GM10847 (cell line): Measurements from ENCODE around the gene GSTM3.

Experiments
- POLR2A ChIP-seq: IDR thresholded peaks from 2 replicates; pipeline ENCODE4 v1.6.1; 2011; ENCODE audit not compliant: insufficient read length; ENCODE audit errors: extremely low read depth

Gene GSTM3

DNA sequence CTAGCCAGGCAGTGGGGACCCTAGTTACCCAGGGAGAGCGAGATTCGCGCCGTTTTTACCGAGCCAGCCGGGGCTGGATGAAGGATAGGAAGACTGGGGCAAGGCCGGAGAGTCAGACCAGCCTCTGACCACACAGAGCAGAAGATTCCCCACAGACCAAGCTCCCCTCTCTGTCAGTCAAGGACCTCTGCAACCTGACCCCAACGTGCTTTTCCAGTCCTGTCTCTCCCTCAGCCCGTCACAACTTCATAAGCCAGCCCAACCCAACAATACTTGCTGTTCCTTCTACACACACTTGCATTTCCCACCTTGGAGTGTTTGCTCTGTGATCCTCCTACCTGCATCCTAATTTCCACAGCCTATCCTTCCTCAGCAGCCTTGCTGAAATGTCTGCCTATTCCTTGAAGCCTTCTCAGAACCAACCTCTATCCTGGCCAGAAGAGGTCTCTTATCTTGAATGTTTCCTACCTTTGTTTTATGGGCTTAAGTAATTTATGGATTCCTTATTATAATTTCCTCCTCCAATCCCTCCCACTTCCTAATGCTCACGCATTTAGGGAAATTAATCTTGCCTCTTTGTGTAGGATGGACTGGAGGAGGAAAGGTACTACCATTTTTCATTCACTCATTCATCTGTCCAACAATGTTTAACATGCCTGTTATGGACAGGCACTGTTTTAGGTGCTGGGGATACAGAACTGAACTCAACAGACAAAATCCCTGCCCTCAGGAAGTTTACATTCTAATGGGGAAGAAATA, at the start of gene GSTM3:
Gene GSTM3, minus strand, starts transcription at position 424 of the 759 bp plus-strand sequence. CDS start 751 bp downstream, outside the sequence.
- no peak for TF ChIP-seq POLR2A

DNA sequence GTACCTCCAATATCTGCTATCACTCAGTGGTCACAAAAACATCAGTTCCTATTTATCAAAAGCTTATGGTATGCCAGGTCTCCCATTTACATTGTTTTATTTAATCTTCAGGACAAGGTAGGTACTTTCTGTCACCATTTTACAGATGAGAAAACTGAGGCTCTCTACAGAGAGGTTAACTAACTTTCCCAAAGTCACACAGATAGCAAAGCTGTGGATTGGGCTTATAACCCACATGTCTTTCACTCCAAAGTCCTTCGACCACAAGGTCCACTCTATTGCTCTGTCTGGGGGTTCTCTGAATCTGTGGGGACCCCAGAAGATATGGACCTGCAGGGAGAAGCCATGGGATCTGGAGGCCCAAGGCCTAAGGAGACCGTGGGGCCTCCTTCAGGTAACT, 49.5 kb upstream of the GSTM3 start:
- no peak for TF ChIP-seq POLR2A

DNA sequence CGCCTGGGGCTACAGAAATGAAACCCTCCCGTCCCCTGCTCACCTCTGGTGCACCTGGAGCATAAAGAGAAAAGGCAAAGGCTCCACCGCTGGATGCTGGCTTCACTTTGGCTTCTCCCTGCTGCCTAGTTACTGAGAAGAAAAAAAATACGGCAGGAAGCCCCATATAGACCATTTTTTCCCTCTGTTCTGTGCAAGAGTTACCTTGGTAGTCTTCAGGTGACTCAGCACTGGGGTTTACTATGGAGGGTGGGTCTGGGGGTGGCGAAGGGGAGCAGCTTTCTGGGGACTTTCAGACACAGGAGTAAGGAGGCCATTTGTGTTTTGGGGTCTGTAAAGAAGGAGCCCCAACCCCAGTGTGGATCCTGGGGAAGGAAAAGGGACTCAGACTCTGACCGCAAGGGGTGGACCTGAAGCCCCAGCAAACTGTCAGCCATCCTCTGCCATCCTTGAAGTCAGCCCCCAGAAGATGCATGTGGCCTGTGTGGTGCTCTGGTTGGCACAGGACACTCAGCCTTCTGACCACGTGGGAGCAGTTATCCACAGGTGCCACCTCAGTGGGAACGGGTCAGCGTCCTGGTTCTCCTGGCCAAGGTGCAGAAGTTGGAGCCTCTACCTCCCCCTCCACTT, 48.8 kb upstream of the GSTM3 start:
- TF ChIP-seq POLR2A, result no peak

DNA sequence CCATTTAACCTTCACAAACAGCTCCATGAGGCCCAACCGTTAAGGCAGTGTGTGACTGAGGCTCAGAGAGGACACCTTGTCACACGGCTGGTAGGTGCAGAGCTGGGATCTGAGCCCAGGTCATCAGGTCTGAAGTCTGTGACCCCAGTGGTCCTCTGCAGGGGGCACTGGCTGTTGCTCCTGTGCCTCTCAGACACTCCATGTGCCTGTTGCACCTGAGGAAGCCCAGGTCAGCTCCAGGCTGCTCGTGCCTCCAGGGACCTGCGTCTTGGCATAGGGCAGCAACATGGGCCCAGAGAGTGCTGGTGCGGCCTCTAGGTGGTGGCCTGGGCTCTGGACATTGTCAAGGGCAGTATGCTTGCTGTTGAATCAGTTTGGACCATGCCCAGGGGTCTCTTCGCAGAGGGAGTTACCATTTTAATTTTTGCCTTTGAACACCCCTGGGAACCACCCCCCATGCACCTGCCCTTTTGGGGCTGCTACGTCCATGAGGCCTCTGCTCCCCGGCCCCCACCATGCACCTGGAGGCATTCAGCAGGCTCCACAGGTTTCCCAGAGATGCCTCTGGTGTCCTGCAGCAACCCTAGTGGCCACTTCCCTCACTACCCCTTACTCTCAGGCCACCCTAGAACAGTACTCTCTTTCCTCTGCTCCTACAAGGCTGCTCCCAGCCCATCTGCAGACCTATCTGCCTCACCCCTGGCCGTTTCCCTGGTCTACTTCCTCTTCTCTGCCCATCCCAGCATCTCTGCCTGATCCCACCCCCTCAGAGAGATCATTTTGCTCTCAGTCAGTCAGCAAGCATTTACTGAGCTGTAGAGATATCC, 48.1 kb upstream of the GSTM3 start:
- TF ChIP-seq POLR2A, result no peak

DNA sequence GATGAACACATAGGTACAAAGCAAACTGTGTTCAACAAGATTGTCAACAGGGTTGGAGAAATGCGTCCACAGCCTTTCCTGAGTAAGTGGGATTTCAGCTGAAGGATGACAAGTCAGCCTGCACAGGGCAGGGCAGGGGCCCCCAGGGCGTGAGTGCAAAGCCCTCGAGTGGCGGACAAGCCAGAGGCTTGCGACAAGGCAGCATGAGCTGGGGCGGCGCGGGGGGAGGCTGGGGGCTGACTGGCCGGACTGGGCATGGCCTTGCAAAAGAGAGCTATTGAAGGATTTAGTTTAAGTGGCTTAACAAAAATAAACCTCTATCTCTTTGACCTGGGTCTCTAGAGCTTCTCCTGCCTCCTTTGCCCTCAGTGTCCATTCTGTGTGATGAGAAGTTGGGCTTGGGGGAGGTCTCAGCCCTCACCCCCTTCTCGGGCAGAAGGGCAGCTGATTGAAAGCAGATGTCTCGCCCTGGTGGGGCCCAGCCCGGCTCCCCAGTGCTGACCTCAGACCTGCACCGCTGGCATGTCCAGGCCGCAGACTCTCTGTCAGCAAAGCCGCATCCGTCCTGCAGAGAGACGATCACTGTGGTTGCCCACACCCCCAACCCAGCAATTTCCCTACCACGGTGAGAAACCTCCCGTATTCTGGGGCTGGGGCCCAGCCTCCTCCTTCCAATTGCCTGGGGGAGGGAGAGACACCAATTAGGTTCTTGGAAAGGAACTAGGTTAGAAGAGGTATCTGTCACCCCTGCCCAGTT, 47.2 kb upstream of the GSTM3 start:
- TF ChIP-seq POLR2A, result no peak

DNA sequence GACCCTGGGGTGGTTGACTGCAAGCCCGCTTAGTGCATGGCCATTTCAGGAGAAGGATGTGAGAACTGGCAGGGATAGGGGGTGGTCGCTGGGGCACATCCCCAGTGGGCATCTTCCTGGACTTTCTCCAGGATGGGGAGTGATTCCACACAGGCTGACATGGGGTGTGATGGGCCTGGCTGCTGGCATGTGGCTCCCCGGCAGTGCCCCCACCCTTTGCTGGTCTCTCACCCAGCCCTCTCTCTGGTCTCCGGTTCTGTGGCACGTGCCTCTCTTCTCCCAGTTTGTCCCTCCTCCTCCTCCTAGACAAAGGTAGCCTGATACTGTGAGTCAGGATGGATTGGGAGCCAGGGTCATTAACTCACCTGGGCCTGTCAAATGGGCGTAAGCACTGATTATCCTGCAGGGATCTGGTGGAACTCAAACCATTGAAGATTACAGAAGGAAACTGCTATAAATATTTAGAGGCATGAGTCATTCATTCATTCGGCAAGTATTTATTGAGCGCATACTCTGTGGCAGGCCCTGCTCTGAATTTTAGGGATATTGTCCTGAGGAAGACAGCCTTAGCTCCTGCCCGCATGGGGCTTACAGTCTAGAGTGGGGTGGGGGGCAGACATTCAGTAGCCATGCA, 46.5 kb upstream of the GSTM3 start:
- TF ChIP-seq POLR2A, result no peak

DNA sequence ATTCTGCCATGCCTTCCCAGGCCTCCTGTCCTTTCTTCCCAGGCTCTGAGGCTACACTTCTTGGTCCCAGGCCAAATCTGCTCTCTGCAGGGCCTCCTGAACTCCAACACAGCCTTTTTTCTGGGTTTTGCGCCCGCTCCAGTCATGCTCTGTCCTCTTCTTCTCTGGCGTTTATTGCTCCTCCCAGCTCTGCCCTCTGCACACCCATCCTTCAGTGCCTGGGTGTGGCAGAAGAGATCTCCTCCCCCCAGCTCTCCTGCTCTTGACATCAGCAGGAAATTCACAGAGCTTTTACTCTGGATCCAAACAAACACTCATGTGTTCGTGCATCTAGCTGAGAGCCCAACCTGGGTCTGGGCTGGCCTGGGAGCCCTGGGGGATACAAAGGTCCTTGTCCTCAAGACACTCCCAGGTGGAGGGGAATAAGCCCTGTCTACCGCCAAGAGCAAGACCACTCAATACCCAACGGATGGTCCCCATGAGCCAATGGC, 45.7 kb upstream of the GSTM3 start:
- no peak for TF ChIP-seq POLR2A

DNA sequence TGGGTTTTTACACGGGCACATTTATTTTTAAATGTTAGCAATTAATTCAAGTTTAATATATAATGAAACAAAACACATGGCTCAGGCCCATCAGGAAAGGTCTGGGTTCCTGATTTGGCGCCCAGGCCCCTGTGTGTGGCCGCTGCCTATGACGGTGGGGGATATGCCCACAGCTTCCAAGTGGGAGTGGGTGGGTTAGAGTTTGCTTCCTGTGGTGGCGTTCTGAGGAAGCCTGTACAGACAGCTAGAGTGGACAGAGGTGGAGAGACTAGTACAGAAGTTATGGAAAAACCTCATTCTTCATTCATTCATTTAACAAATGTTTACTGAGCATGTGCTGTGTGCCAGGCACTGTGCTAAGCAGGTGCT, 45.3 kb upstream of the GSTM3 start:
- no peak for TF ChIP-seq POLR2A

DNA sequence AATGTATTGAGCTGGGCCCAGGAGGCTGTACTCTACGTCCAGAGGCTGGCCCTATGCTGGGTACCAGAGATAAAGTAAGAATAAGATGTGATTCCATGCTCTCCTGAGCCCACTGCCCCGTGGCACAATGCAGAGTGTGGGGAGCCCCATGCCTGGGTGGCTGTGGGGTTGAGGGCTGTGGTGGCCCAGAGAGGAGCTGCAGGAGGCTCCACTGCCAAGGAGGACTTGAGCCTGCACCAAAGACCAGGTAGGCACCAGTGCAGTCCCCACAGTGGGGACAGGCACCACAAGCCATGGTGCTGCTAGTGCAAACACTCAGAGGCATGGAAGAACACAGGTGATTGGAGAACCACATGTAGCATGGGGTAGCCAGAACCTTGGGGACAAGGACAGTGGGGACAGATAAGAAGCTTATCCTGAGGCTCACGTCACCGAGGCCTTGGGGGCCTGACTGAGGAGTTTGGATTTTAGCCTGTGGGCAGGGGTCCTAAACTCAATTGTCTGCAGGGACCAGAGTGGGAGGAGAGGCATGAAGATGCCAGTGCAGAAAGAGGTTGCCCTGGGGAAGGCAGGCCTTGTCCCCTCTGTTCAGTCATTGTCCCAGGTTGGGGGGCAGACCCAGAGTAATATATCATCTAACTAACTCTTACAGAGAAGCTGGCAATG, 44.7 kb upstream of the GSTM3 start:
- no peak for TF ChIP-seq POLR2A

DNA sequence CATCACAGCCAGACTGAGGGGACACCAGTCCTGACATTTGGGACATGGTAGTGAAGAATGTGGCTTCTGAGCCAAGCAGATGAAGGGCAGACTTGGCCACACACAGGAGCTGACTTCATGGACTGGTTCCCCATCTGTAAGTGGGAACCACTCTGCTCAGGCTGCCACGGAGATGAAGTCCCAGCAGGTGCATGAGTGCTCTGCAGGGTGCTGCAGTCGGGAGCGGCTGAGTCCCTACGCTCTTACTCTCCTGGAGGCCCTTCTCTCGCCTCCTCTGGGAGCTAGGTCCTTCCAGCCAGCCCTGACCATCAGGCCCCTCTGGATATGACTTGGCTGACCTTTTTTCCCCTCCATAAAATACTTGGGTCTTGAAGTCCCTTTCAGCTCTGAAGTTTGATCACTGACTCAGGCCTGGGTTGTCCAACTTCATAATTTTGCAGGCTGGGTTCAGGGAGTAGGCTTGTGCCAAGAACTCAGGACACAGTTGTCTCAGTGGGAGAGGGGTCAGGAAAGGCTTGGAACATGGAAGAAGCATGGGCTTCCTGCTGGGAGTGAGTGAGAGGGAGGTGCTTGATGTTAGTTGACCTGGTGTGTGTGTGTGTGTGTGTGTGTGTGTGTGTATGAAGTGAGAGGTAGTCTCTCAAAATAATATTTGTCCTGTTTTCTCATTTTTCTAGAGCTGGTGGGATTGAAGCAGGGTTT, 43.9 kb upstream of the GSTM3 start:
- no peak for TF ChIP-seq POLR2A

DNA sequence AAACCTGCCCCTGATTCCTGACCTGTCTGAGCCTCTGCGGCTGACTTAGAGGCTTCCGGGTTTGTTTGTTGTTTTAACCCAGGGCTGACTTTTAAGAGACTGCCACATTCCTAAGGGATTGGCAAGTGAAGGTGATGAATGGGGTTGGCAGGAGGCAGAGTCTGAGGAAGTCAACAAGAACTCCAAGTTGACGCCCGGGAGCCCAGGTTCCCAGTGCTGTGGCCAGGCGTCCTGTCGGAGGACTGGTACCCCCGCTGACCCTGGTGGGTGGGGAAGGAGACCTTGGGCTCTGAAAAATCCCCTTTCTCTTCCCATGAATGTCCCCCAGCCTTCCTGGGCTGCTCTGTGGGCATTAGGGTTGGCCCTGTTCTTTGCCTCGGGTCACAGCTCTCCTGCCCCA, 42.6 kb upstream of the GSTM3 start:
- TF ChIP-seq POLR2A, result no peak

DNA sequence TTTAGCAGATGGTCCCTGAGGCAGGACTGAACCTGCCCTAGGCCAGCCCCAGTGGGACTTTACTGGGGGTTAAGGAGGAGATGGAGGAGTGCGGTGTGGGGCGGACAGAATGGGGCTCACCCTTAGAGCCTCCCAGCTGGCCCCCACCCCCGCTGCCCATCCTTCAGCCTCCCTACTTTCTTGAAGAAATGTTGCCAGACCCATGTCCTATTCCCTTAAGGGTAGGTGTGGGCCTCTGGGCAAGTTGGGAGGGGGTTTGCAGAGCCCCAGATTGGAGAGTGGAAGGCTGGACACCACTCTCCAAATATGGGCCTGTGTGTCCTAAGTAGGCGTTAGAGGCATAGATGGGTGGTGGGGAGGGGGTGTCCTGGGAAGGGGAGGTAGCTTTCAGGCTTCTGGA, 42.1 kb upstream of the GSTM3 start:
- TF ChIP-seq POLR2A, result no peak

DNA sequence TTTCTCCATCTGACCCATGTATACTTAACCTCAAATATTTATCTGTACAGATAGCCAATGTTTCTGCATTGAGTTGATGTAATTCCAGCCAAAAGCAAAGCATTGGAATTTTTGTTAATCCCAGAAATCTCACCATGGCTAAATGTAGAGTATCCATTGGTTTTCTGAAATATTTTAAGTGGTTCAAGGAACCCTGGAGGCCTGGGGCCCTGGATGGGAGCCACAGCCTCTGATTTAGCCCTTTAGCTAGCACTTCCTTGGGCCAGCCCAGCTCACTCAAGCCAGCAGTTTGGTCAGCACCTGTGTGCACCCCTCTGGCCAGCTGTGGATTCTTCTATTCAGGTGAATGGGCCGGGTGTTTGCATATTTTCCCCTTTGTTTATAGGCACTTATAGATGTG, 41.7 kb upstream of the GSTM3 start:
- TF ChIP-seq POLR2A, result no peak

DNA sequence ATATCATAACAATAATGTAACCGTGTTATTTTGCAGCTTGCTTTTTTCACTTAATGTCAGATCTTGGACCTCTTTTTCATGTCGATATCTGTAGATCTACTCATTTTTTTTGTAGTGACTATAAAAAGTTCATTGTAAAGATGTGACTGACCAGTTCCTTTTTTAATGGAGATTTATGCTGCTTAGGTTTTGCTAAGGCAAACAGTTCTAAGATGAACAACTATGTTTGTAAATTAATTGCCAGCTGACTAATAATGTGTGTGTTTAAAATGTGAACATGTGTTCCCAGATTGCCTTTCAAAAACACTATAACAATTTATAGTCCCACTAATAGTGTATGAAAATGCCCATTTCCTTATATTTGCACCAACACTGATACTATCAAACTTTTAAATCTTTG, 41.0 kb upstream of the GSTM3 start:
- TF ChIP-seq POLR2A, result no peak
